ENCODE results near the gene GFPT2. TPM values are rescaled to one million over a fixed set of nuclear protein-coding genes. Genes with fewer than 3 reads are reported as not detected.

GFPT2 gene
- 11.9 TPM for total RNA-seq

GRCh38 chr5:180353048-180353979 is at the start of gene GFPT2:
TSS of gene GFPT2 (minus strand) at chr5:180353336. CDS start at chr5:180353217, 119 bp downstream.

GRCh38 chr5:180291943-180292831 is 60.9 kb downstream of the GFPT2 start, which contains the start of gene MAPK9:
TSS of gene MAPK9 (minus strand) at chr5:180292083. CDS start at chr5:180280561, 11,522 bp downstream.

Other genes starting within 250 kb of the GFPT2 start
- gene RASGEF1C, start 144.1 kb downstream of the GFPT2 start, total RNA-seq = 0.93 TPM
- gene MAPK9, start 61.3 kb downstream of the GFPT2 start, total RNA-seq = 34.1 TPM
- gene CNOT6, start 141.0 kb upstream of the GFPT2 start, total RNA-seq = 36.4 TPM
- 0.88 TPM for gene SCGB3A1, start 238.2 kb upstream of the GFPT2 start, total RNA-seq

All from metanephros (tissue), 1 donor.